Putamen (tissue), 1 donor: ENCODE data around the gene OR10A2.
A peak's percentile ranks its signal among the peaks of the same experiment; 100 is the strongest.
"Not testable (repeated sequence)": the region's sequence is repeated elsewhere in the genome, so short reads cannot be mapped to it uniquely, and the experiment has no call there.

Source experiments
- DNase-seq: peaks from one replicate; pipeline ENCODE4 v3.0.0-alpha.2; 2016; ENCODE audit warnings: low spot score

The OR10A2 gene, protein sequence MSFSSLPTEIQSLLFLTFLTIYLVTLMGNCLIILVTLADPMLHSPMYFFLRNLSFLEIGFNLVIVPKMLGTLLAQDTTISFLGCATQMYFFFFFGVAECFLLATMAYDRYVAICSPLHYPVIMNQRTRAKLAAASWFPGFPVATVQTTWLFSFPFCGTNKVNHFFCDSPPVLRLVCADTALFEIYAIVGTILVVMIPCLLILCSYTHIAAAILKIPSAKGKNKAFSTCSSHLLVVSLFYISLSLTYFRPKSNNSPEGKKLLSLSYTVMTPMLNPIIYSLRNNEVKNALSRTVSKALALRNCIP

DNA sequence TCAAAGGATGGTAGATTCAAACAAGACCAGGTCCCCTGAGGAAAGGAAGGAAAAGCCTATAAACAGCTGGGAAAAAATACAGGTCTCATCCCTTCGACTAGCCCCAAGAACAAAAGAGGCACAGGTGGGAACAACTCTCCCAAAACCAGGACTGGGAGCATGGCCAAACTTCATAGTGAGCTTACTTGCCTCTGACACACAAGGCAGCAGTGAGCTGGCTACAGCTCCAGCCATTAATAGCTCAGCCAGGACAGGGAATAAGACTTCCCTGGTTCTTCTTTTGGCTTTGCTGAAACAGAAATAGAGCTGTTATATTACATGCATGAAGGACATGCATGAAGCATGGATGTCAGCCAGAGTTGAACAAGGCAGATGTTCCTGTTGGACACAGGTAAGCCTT, at the start of gene OR10A2:
Gene OR10A2 (plus strand): TSS at position 97 of the 400 bp plus-strand sequence. CDS start 6,698 bp downstream, outside the sequence.
- no peak for DNase-seq

DNA sequence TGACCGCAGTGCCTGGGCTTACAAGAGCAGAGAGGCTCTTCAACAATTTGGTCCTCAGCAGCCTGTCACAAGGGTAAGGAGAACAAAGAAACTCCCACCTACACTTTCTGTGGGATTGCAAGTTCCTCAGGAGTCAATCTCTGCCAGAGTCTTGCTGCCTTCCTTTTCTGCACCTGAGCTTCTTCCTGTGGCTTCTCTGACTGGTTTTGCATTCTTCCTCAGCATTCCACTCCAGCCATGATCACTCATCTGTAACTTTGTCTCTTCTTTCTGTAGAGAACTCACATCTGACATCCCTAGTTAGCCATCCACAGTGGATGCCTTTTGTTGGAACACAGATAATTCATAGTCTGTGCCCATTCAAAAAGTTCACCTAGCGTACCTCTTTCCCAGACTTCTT, 49.2 kb upstream of the OR10A2 start:
- DNase-seq = no peak

DNA sequence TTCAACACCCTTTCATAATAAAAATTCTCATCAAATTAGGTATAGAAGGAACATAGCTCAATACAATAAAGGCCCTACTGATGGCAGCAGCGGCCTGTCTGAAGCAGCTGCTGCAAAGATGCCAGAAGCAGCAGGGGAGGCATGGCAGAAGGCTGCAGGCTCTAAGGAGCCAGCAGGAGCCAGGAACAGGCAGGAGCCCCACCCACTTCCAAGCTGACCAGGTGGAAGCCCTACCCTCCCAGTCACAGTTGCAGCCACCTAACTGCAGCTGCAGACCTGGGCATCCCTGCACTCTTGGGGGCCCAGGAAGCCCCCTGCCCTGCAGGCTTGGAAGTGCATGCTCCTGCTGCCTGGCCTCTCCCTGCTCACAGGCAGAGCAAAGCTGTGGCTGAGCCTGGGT, 45.2 kb upstream of the OR10A2 start:
- DNase-seq = no peak

DNA sequence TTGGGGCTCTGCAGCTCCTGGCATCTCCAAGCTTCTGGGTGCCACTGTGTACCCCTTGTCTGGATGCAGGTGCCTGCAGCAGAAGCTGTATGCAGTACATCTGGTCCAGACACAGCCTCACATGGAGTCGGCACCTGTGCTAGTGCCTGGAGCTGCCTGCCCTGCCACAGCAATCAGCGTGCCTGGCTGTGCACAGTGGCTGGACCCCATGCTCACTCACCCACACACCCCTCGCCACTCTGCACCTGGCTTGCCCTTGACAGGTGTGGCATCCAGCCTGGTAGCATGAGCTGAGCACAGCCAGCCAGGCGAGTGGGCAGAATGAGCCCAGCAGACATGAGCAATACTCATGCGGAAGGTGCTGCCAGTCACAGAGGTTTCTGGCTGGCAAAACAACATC, 43.9 kb upstream of the OR10A2 start:
- no peak for DNase-seq

DNA sequence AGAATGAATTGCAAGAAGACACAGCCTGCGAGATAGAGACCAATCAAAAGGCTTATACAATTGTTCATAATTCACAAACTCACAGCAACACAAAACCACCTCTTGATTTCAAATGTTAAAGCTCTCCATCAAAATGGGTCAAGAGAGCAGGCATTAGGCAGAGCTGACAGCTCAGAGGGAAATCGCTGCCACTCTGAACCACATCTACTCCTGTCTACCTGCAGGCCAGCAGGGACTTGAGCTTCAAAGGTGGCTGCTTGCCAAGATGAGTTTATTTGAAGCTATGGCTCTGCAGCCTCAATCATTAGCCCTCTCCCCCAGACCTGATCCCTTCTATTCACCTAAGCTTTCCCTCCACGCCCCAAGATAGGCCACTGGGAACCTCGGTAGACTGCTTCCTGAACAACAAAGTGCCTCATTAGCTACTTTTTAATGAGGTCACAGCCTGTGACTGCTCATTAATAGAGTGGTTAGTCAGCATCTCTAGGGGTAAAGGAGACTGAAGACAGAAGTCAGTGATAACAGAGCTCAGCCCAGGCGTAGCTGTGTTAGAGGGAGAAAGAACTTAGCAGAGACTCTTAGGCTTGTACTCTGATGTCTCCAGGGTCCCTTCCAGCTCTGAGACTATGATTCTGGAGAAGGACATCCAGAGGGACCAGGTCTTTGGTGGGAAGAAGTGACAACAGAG, 38.6 kb upstream of the OR10A2 start:
- no peak for DNase-seq

DNA sequence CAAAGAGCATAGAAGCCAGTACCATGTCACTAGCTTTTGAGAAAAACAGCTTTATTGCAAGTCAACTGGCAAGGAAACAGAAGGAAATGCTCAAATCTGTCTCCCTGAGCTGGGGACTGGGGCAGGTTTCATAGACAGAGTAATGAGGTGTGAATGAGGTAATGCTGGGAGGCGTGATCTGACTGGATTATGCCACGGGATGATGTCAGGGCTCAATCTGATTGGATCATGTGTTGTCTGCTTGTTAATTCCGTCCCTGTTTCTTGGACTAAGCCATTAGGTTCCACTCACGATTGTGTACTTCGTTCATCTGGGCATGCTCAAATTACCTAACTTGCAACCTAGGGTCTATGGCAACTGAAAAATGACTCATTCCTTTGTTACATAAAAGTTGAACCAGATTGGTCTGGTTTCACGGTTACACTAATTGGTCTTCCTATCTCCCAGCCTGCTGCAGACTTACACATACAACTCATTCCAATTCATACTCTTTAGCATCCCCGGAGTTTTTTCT, 37.6 kb upstream of the OR10A2 start:
- DNase-seq = no peak

DNA sequence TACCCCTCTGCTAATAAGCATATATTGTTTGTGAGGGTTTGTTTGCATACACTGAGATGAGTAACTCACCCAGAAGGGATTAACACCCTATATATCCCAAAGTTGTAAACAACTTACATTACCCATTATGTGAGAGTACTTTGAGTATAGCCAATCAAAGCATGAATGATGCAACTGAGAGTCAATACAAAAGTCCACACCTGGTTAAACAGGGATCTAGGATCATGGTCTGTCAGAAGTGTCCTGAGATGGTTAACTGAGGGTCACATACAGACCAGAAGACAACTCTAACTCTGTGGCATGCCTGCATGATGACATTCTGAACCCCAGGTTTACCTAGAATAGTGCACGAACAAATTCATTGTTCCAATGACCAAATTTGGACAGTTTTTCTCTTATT, 34.8 kb upstream of the OR10A2 start:
- DNase-seq = no peak

DNA sequence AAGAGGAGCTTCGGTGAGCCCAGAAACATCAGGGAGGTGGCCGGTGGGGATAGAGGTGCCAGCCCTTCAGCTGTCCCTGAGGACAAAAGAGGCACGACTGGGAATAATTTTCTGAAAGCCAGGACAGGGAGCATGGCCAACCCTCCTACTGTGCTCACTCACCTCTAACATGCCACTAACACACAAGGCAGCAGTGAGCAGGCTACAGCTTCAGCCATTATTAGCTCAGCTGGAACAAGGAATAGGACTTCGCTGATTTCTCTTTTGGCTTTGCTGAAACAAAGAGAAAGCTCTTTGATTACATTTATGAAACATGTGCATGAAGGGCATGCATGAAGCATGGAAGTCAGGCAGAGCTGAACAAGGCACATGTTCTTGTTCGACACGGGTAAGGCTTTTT, 29.5 kb upstream of the OR10A2 start:
- no peak for DNase-seq

DNA sequence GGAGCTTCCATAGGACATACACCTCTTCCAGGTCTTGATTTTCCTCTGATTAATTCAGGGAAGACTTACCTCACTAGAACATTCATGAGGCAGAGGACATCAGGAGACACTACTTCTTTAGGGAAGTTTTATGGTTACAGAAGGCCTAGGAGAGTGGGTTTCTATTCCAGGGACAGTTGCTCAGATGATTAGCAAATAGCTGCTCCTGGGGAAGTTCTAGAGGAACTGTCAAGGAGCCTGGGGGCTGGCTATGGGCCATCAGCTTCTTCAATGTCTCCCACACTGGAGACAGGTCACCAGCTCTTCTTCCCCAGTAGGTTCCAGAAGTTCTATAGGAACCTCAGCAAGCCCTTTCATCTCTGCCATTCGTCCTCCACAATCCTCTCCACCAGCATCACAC, 28.8 kb upstream of the OR10A2 start:
- no peak for DNase-seq

DNA sequence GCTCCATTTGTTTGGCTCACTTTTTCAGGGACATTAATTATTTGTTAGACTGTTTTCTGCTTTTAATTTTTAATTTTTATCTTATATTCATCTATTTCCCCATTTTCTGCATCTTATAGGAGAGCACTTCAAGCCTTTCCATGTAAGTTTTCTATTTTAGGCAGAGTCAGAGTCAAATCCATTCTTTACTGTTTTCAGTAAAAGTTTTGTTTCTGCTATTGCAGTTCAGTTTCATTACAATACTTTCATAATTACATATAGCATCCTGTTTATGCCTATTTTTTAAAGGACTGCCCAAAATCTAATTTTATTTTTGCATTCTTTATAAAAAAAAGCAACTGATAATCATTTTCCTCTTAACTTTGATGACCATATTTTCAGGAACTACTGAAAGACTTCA, 21.2 kb upstream of the OR10A2 start:
- no peak for DNase-seq

DNA sequence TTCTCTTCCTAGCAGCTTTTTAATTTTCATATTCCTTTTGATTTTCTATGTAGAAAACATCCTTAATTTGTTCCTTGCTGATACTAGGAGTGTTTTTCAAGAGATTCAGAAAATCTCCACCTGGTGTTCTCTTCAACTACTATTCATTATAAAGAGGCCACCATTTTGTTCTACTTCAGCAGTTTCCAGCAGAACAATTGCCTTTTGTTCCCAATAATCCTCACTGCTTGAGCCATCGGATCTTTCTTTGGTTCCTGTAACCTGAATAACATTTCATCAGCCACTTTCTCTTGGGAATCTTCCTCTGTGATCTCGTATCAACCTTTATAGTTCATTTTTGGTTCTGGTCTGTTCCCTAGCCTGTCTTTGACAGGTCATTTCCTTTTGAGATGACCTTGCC, 19.2 kb upstream of the OR10A2 start:
- DNase-seq = no peak

DNA sequence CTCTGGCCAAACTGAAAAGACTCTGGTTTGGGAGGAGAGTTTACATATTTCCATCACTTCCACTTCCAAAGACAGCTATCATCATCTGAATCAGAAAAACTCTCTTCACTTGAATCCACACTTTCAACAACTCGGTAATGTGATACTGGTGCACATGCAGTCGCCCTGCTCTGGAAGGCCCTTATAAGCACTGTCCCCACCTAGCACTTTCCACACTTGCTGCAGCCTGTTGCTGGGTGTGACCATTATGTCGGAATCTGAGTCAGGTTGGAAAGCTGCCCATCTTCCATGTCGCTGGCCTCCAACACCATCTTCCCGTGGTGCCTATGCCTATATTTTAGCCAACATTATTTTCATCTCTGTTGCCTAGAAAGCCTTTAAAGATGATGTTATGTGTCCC, 18.5 kb upstream of the OR10A2 start:
- DNase-seq = no peak

DNA sequence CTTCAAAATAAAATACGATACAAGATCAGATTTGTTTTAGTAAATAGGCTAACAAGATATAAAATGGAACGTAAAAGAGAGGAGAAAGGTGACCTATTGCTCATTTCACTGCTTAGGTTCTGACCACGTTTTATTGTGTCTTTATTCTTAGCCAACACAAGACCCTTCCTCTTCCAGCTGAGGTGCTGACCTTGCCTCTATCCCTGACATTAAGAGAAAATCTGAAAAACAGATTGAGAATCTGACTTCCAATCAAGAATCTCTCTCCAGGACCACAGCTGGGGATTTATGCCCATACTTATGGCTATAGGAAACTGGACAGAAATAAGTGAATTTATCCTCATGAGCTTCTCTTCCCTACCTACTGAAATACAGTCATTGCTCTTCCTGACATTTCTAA, 17.5 kb upstream of the OR10A2 start, which contains the start of gene OR10A5:
Gene OR10A5 (plus strand): TSS at position 301 of the 400 bp plus-strand sequence. CDS start 0 bp downstream, at position 301.
- no peak for DNase-seq

DNA sequence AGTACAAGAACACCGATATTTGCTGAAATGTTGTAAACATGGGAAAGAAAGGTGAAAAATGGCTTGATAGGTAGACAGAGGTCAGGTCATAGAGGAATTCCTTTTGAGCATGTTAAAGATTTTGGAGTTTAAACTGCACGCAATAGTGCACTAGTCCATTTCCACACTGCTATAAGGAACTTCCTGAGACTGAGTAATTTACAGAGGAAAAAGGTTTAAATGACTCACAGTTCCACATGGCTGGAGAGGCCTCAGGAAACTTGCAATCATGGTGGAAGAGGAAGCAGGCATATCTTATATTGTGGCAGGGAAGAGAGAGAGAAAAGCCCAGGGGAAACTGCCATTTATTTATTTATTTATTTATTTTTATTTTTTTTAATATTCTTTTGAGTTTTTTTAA, 12.3 kb upstream of the OR10A2 start:
- DNase-seq = no peak

DNA sequence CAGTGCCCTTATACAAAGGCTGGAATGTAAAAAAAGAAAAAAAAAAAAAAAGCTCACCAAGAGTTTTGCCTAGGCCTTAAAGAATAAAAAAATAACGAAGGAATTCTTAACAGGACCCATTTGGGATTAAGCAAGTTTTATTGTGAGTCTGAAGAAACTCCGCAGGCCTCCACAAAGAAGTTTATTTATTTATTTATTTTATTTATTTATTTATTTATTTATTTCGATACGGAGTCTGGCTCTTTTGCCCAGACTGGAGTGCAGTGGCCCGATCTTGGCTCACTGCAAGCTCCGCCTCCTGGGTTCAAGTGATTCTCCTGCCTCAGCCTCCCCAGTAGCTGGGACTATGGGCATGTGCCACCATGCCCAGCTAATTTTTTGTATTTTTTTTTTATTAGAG, 8.1 kb upstream of the OR10A2 start:
- DNase-seq = not testable (repeated sequence)

DNA sequence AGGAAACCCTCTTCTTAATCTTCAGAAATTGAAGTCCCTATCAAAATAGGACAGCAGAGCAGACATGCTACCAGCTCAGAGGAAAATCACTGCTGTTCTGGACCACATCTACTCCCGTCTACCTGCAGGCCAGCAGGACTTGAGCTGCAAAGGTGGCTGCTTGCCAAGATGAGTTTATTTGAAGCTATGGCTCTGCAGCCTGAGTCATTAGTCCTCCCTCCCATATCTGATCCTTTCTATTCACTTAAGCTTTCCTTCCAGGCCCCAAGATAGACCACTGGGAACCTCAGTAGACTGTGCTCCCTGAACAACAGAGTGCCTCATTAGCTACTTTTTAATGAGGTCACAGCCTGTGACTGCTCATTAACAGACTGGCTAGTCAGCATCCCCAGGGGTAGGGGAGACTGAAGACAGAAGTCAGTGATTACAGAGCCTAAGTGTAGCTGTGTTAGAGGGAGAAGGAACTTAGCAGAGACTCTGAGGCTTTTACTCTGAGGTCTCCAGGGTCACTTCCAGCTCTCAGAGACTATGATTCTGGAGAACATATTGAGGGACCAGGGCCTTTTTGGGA, 6.8 kb upstream of the OR10A2 start:
- DNase-seq = no peak

DNA sequence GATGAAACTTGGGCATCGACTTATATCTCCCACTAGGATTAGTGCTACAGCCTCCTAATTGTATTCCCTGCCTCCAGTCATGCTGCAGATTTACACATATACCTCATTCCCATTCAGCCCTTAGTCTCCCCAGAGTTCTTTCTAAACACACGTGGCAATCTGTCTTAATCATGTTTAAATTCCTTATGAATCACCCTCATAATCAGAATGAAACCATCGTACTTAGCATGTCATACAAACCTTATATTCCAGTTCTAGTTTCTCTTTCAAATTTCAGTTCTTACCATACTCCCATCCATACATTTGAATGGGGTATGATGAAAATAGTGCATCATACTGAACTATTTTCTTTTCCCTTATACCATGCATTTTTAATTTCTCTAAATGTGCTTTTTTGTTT, 6.0 kb upstream of the OR10A2 start:
- no peak for DNase-seq

DNA sequence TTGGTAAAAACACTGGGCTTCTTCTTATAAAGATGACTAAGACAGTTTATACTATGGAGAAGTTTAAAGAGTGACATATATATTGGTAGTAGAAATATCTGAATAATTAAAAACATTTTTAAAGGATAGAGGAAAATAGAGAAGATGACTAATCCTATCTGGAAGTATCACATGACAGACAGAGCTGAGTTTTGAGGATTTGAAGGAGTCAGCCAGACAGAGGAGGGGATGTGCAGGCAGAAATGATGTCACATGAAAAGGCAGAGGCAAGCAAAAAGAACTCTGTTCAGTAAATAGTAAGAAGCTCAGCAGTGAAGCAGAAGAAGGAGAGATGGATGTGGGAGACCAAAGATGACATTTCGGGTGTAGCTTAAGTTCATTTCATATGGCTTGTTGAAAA, 1.6 kb downstream of the OR10A2 start:
- peak; percentile 9 for DNase-seq

DNA sequence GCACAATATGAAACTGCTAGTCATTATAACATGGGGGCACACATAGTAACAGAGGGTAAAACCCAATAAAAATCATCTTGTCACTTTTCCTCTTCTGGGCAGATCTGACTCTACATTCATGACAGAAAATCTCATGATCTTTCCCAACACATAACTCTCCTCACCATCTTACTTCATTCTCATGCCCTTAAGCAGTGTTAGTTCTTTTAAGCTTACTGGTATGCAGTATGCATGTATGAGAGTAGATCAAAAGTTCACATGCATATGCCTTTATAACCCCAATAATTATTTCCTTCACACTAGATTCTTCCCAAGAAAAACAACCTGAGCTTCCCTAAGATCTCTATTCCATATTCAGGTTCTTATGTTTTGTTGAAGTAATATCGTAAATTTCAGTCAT, 8.4 kb downstream of the OR10A2 start:
- no peak for DNase-seq

DNA sequence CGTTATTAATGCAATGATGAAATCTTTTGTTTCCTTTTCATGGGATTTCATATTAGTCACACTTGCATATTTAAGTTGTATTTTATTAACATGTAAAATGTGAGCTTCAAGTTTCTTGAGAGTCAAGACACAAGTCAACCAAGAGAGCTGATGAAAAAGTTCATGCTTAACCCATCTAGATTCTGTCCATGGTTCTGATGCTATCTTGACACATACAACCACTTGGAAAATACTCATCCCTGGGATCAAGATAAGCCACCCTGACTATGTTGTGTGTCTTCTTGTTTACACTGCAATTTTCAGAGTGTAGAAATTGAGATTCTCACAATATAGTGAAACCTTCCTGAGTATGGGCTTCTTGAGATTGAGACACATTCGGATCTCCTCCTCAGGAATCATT, 12.9 kb downstream of the OR10A2 start:
- DNase-seq = no peak

DNA sequence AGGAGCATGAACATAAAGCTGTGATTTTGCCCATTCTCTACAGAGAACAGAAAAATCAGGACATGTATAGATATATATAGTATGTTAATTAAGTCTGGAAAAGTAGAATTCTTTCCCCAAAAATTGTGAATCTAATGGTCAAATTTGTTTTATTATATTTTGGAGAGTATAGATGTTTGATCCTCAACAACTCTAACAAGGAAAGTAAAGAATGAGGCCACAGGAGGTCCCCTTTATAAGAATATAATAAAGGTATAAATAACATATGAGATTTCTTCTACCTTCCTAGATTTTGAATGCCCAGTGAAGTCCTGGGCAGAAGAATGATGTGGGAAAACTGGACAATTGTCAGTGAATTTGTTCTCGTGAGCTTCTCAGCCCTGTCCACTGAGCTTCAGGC, 13.5 kb downstream of the OR10A2 start, which contains the start of gene OR10A4:
Gene OR10A4 (plus strand): TSS at position 301 of the 400 bp plus-strand sequence. CDS start 23 bp downstream, at position 324.
- DNase-seq = no peak

DNA sequence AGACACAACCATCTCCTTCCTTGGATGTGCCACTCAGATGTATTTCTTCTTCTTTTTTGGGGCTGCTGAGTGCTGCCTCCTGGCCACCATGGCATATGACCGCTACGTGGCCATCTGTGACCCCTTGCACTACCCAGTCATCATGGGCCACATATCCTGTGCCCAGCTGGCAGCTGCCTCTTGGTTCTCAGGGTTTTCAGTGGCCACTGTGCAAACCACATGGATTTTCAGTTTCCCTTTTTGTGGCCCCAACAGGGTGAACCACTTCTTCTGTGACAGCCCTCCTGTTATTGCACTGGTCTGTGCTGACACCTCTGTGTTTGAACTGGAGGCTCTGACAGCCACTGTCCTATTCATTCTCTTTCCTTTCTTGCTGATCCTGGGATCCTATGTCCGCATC, 14.1 kb downstream of the OR10A2 start:
- no peak for DNase-seq

DNA sequence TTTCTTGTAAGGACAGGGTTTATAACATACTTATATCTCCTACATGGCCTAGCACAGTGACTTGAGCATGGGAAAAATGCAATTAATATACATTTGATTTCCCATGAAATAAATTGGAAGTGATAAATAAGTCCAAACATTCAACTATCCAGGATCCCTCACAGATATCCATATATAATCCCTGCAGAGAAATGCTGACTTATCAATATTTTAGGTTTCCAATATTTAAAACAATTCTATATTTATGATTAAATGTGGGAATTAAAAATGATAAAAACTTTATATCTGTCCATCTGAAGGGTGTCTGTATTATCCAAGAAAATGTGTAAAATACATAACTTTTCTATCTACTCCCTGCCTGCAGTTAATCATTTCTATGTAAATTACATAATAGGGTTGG, 19.9 kb downstream of the OR10A2 start:
- DNase-seq = no peak
